ENCODE measurements around the gene BRINP3. TPM values are rescaled to one million over a fixed set of nuclear protein-coding genes. Genes with fewer than 3 reads are reported as not detected.

BRINP3 gene
- polyA plus RNA-seq, 2 of the 4 experiments (the other 2 are of a cell fraction): not detected

DNA sequence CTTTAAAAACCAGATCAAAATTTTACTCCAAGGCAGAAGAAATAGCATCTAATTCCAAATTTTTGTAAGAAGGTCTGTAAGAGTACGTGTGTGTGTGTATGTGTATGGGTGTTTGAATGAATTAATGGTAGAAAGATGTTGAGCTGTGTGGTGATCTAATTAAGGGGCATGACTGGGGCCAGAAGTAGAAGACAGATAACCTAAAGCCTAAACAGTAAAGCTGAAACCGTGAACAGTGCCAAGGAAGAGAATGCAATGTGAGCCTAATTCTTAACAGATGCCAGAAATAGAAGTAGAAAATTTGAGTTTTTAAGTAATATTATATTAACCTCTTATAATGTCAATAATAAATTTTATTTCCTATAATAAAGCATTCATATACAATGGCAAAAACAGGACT lies 38.2 kb downstream of the BRINP3 start:
- Histone ChIP-seq H3K9me3 (no peaks in the 10 kb centered on the region), H3K27ac (no peak overlapping the region), H3K4me3 (no peak overlapping the region), H3K4me2 (no peak overlapping the region), H3K4me1 (no peaks in the 10 kb centered on the region)
- no peak for DNase-seq (ENCODE audit: low read depth in 1 of 2, low spot score in 1 of 2)
- TF ChIP-seq MAZ (IDR thresholded peaks at IDR 0.05; ENCODE audit: borderline replicate concordance, low read depth, low read length) (no peak), HOXB13 (CRISPR knock-in tag; IDR thresholded peaks at IDR 0.05; ENCODE audit: low read depth) (no peak), CEBPB (IDR thresholded peaks at IDR 0.05) (no peak), EHF (CRISPR knock-in tag; IDR thresholded peaks at IDR 0.05) (no peak), ZSCAN20 (CRISPR knock-in tag; IDR thresholded peaks at IDR 0.05) (no peak), EP300 (IDR thresholded peaks at IDR 0.05) (no peak), JUN (IDR thresholded peaks at IDR 0.05) (no peak), MYC (IDR thresholded peaks at IDR 0.05; ENCODE audit: borderline replicate concordance, low read length) (no peak), CHD2 (IDR thresholded peaks at IDR 0.05; ENCODE audit: low read length, partially characterized antibody) (no peak)
- TF ChIP-seq, protein P1, sequence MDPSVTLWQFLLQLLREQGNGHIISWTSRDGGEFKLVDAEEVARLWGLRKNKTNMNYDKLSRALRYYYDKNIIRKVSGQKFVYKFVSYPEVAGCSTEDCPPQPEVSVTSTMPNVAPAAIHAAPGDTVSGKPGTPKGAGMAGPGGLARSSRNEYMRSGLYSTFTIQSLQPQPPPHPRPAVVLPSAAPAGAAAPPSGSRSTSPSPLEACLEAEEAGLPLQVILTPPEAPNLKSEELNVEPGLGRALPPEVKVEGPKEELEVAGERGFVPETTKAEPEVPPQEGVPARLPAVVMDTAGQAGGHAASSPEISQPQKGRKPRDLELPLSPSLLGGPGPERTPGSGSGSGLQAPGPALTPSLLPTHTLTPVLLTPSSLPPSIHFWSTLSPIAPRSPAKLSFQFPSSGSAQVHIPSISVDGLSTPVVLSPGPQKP (IDR thresholded peaks at IDR 0.05; ENCODE audit: low read depth, low read length): no peak
- TF ChIP-seq, protein P2, sequence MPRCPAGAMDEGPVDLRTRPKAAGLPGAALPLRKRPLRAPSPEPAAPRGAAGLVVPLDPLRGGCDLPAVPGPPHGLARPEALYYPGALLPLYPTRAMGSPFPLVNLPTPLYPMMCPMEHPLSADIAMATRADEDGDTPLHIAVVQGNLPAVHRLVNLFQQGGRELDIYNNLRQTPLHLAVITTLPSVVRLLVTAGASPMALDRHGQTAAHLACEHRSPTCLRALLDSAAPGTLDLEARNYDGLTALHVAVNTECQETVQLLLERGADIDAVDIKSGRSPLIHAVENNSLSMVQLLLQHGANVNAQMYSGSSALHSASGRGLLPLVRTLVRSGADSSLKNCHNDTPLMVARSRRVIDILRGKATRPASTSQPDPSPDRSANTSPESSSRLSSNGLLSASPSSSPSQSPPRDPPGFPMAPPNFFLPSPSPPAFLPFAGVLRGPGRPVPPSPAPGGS (IDR thresholded peaks at IDR 0.05): no peak
- no peak for ATAC-seq
- CTCF ChIA-PET: no interaction called here
- WGBS (ENCODE audit: missing lambda C conversion rate): 51% methylated on average over 2 of the region's 2 CpGs
- no peak for FAIRE-seq
- POLR2A ChIA-PET: no interaction called here

DNA sequence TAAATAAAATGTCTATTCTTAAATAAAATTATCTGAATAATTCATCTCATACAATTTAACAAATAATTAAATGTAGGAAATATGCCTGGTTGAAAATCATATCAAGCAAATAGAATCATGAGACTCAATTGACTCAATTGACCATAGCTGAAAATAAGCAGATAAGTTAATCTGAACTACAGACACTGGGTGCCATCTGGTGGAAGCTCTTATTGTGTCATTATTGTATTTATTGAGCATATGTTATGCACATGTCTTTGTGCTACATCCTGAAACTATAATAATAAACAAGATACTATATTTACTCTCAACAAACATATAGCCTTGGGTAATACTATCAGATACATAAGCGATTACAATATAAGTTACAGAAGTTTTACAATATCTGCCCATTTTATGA lies 41.0 kb downstream of the BRINP3 start:
- no peak for FAIRE-seq
- no peaks in the 10 kb centered on the region for H3K4me1 ChIP-seq
- POLR2A ChIA-PET: no interaction called here
- DNase-seq (ENCODE audit: low read depth in 1 of 2, low spot score in 1 of 2): peak; percentile 17 to 57
- peak; percentile 64 to 66; a peak in 3 of 6 replicates for ATAC-seq
- CTCF ChIA-PET: interaction anchor here (1.0 kb wide), 1 partner anchor 1972 kb away, joined by 3 read pairs; no protein-coding TSS in a partner anchor
- no peak overlapping the region for H3K4me2 ChIP-seq
- no peak overlapping the region for H3K27ac ChIP-seq
- TF ChIP-seq, protein P3, sequence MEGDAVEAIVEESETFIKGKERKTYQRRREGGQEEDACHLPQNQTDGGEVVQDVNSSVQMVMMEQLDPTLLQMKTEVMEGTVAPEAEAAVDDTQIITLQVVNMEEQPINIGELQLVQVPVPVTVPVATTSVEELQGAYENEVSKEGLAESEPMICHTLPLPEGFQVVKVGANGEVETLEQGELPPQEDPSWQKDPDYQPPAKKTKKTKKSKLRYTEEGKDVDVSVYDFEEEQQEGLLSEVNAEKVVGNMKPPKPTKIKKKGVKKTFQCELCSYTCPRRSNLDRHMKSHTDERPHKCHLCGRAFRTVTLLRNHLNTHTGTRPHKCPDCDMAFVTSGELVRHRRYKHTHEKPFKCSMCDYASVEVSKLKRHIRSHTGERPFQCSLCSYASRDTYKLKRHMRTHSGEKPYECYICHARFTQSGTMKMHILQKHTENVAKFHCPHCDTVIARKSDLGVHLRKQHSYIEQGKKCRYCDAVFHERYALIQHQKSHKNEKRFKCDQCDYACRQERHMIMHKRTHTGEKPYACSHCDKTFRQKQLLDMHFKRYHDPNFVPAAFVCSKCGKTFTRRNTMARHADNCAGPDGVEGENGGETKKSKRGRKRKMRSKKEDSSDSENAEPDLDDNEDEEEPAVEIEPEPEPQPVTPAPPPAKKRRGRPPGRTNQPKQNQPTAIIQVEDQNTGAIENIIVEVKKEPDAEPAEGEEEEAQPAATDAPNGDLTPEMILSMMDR (IDR thresholded peaks at IDR 0.05): peak; percentile 79
- TF ChIP-seq HOXB13 (CRISPR knock-in tag; IDR thresholded peaks at IDR 0.05; ENCODE audit: low read depth): no peak
- TF ChIP-seq CBX2 (IDR thresholded peaks at IDR 0.05; ENCODE audit: borderline replicate concordance, low read depth): no peak
- TF ChIP-seq RAD21 (conservative IDR thresholded peaks at IDR 0.05 in 1 of 2, IDR thresholded peaks at IDR 0.05 in 1 of 2): peak; percentile 77 to 85
- TF ChIP-seq, protein P4, sequence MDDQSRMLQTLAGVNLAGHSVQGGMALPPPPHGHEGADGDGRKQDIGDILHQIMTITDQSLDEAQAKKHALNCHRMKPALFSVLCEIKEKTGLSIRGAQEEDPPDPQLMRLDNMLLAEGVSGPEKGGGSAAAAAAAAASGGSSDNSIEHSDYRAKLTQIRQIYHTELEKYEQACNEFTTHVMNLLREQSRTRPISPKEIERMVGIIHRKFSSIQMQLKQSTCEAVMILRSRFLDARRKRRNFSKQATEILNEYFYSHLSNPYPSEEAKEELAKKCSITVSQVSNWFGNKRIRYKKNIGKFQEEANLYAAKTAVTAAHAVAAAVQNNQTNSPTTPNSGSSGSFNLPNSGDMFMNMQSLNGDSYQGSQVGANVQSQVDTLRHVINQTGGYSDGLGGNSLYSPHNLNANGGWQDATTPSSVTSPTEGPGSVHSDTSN (IDR thresholded peaks at IDR 0.05): no peak
- TF ChIP-seq HOXA7 (CRISPR knock-in tag; IDR thresholded peaks at IDR 0.05): no peak
- TF ChIP-seq SMC3 (IDR thresholded peaks at IDR 0.05): peak; percentile 80
- no peak for TF ChIP-seq HEYL (CRISPR knock-in tag; IDR thresholded peaks at IDR 0.05)
- 23% methylated on average over 1 of the region's 1 CpG for WGBS (ENCODE audit: missing lambda C conversion rate)
- H3K9me3 ChIP-seq: no peaks in the 10 kb centered on the region
- H3K4me3 ChIP-seq: no peak overlapping the region

DNA sequence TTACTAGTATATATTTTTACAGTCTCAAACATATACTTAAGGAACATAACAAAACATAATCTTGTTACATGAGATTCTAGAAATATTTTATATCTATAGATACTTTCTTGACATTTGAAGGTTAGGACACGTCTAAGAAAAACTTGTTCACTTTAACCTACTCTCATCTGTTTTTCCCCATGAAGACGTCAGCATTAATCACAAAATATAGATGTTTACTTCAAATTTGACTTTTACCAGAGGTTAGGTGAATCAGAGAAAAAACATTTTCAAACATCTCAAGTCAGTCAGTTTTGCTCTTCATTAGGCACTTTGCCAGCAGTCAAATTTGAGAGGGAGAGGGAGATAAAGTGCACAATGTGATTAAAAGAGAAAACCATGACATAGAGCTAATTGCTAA lies 47.7 kb downstream of the BRINP3 start:
- Histone ChIP-seq H3K4me2 (no peak overlapping the region), H3K4me3 (no peak overlapping the region), H3K9me3 (no peaks in the 10 kb centered on the region), H3K4me1 (no peaks in the 10 kb centered on the region), H3K27ac (no peak overlapping the region)
- ChIA-PET CTCF (no interaction called here), POLR2A (no interaction called here)
- FAIRE-seq (peak; percentile 61), ATAC-seq (no peak), DNase-seq (ENCODE audit: low read depth in 1 of 2, low spot score in 1 of 2) (no peak)
- WGBS (ENCODE audit: missing lambda C conversion rate): 64% methylated on average over 2 of the region's 2 CpGs
- TF ChIP-seq MAFK (IDR thresholded peaks at IDR 0.05; ENCODE audit: partially characterized antibody): no peak
- no peak for TF ChIP-seq TP53 (CRISPR knock-in tag; IDR thresholded peaks at IDR 0.05)
- no peak for TF ChIP-seq FOSB (CRISPR knock-in tag; IDR thresholded peaks at IDR 0.05)
- no peak for TF ChIP-seq ESRRA (IDR thresholded peaks at IDR 0.05; ENCODE audit: borderline replicate concordance, low read length)
- TF ChIP-seq, protein P4 (IDR thresholded peaks at IDR 0.05): no peak
- no peak for TF ChIP-seq NFE2L2 (conservative IDR thresholded peaks at IDR 0.05; ENCODE audit: low read length)
- no peak for TF ChIP-seq JUNB (IDR thresholded peaks at IDR 0.05)
- TF ChIP-seq, protein P3 (IDR thresholded peaks at IDR 0.05): no peak
- no peak for TF ChIP-seq ZNF302 (CRISPR knock-in tag; IDR thresholded peaks at IDR 0.05)
